Keratinocyte (primary cell): ENCODE data around the gene SCFD1. TPM values are rescaled to one million over a fixed set of nuclear protein-coding genes. Genes with fewer than 3 reads are reported as not detected.

ENCODE experiments used
- DNase-seq: peaks from one replicate; pipeline ENCODE4 v3.0.0-alpha.2; 2011; ENCODE audit warnings: low read depth, missing footprints, low spot score
- FAIRE-seq: peaks from 2 replicates; lab custom pipeline; 2011; peaks lifted over from hg19 to GRCh38; lab: Jason Lieb, UNC
- H2AFZ ChIP-seq: 2 replicates; pipeline ENCODE4 v1.6.0; 2012; ENCODE audit warnings: low read length, control low read depth, inconsistent platforms; ENCODE audit not compliant: control insufficient read depth
- H3K27ac ChIP-seq: 2 replicates; pipeline ENCODE4 v1.5.1; 2011; ENCODE audit warnings: low read length; ENCODE audit not compliant: control insufficient read depth, insufficient read depth
- H3K27me3 ChIP-seq: 3 replicates; pipeline ENCODE4 v1.6.0; 2011; ENCODE audit warnings: low read length; ENCODE audit not compliant: control insufficient read depth, insufficient read depth; ENCODE audit errors: extremely low read depth
- H3K36me3 ChIP-seq, 2 experiments: 2 replicates in 1 of 2; 3 replicates in 1 of 2; pipeline ENCODE4 v1.5.1; 2011; ENCODE audit warnings: low read length in 2 of 2, mild to moderate bottlenecking in 1 of 2; ENCODE audit not compliant: control insufficient read depth in 2 of 2, insufficient read depth in 2 of 2; ENCODE audit errors: extremely low read depth in 1 of 2
- H3K4me1 ChIP-seq: 3 replicates; pipeline ENCODE4 v1.5.1; 2011; ENCODE audit warnings: low read length; ENCODE audit not compliant: control insufficient read depth, insufficient read depth; ENCODE audit errors: extremely low read depth
- H3K4me2 ChIP-seq: 3 replicates; pipeline ENCODE4 v1.6.0; 2011; ENCODE audit warnings: low read depth, low read length; ENCODE audit not compliant: control insufficient read depth, insufficient read depth; ENCODE audit errors: extremely low read depth
- H3K4me3 ChIP-seq, 3 experiments: fragments of 200-600 bp in 1 of 3; sonication (generic) in 1 of 3; 2 replicates in 2 of 3; 3 replicates in 1 of 3; pipeline ENCODE4 v1.5.1; 2011 to 2016; ENCODE audit warnings: low read length in 3 of 3, mild to moderate bottlenecking in 3 of 3, control low read depth in 2 of 3, inconsistent platforms in 1 of 3, low read depth in 1 of 3, mixed read lengths in 1 of 3, mixed run types in 1 of 3, moderate library complexity in 1 of 3; ENCODE audit not compliant: control insufficient read depth in 2 of 3, insufficient read depth in 2 of 3; ENCODE audit errors: extremely low read depth in 1 of 3
- H3K79me2 ChIP-seq: 2 replicates; pipeline ENCODE4 v1.6.0; 2012; ENCODE audit warnings: low read length; ENCODE audit not compliant: control insufficient read depth, insufficient read depth
- H3K9ac ChIP-seq: 3 replicates; pipeline ENCODE4 v1.6.0; 2011; ENCODE audit warnings: low read length; ENCODE audit not compliant: control insufficient read depth, insufficient read depth; ENCODE audit errors: extremely low read depth
- H3K9me1 ChIP-seq: 3 replicates; pipeline ENCODE4 v1.6.0; 2011; ENCODE audit warnings: low read length; ENCODE audit not compliant: control insufficient read depth, insufficient read depth; ENCODE audit errors: extremely low read depth
- H3K9me3 ChIP-seq: 2 replicates; pipeline ENCODE4 v1.5.1; 2012; ENCODE audit warnings: low read depth, low read length; ENCODE audit not compliant: control insufficient read depth
- H4K20me1 ChIP-seq: 3 replicates; pipeline ENCODE4 v1.6.0; 2011; ENCODE audit warnings: low read length; ENCODE audit not compliant: control insufficient read depth, insufficient read depth; ENCODE audit errors: extremely low read depth
- CTCF ChIP-seq, 3 experiments: IDR thresholded peaks in 1 of 3; conservative IDR thresholded peaks in 1 of 3; optimal IDR thresholded peaks in 1 of 3; 2 replicates in 2 of 3; 3 replicates in 1 of 3; pipeline versions ENCODE3 to v1.5.1; 2011; ENCODE audit warnings: low read length in 3 of 3, mild to moderate bottlenecking in 3 of 3, moderate library complexity in 2 of 3, control low read depth in 1 of 3, inconsistent platforms in 1 of 3; ENCODE audit not compliant: insufficient read depth in 2 of 3; ENCODE audit errors: extremely low read depth in 1 of 3
- EZH2 ChIP-seq: IDR thresholded peaks from one replicate; pipeline ENCODE4 v1.6.1; 2012; ENCODE audit warnings: inconsistent platforms, mild to moderate bottlenecking, low read length, moderate library complexity
- dilution Hi-C: fragments of 300-500 bp; cut with MboI; formaldehyde crosslinking; loops from one replicate; pipeline ENCODE4 v1.7.0; 2020; ENCODE audit warnings: low sequenced_read_pairs; ENCODE audit not compliant: extremely low pct_ligation_motif_present
- polyA plus RNA-seq, 5 experiments: library from polyadenylated mRNA; depleted of rRNA in 3 of 5; stranded (reverse) in 3 of 5; stranded (forward) in 1 of 5; unstranded in 1 of 5; fragments of >200 nt; gene quantifications; 1 replicate in 1 of 5; 2 replicates in 3 of 5; 3 replicates in 1 of 5; pipeline versions ENCODE4 v1.2.1 to v1.2.3, GENCODE V29; 2011 to 2012; ENCODE audit warnings: missing spikeins in 2 of 5, low read depth in 1 of 5, low replicate concordance in 1 of 5

SCFD1 gene
- polyA plus RNA-seq, 1 donor (not counting 4 experiments of a cell fraction or from before 2014, with no cell fraction given), result 100 TPM

DNA sequence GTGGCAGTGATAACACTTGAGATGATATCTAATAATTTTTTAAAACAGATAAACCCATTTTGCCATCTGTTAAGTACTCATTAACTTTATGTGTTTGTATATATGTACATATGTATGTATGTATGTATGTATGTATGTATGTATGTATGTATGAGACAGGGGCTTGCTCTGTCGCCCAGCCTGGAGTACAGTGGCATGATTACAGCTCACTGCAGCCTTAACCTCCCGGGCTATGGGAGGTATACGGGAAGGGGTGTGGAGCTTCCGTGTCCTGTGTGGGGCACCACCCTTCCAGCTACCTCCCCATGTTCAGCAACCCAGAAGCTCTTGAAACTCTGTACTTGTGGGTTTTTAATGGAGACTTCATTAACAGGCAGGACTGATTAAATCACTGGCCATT, 116.9 kb downstream of the SCFD1 start:
- H3K79me2 ChIP-seq, result no peaks in the 10 kb centered on the region
- DNase-seq (no peak), FAIRE-seq (no peak)
- no peaks in the 10 kb centered on the region for H3K9me1 ChIP-seq
- no peak overlapping the region for H3K4me2 ChIP-seq
- no peak overlapping the region for H3K9ac ChIP-seq
- H3K27me3 ChIP-seq, result no peaks in the 10 kb centered on the region
- no peaks in the 10 kb centered on the region for H3K4me1 ChIP-seq
- no peak overlapping the region for H3K4me3 ChIP-seq
- H2AFZ ChIP-seq, result no peak overlapping the region
- dilution Hi-C loops, result no loop called here
- peaks cover 3 to 8% of the 10 kb centered on the region in 2 experiments for H3K36me3 ChIP-seq
- no peak overlapping the region for H3K27ac ChIP-seq
- no peaks in the 10 kb centered on the region for H3K9me3 ChIP-seq
- H4K20me1 ChIP-seq, result no peaks in the 10 kb centered on the region
- TF ChIP-seq CTCF (optimal IDR thresholded peaks at IDR 0.05 in 1 of 3, IDR thresholded peaks at IDR 0.05 in 1 of 3, conservative IDR thresholded peaks at IDR 0.05 in 1 of 3; ENCODE audit: extremely low read depth in 1 of 3, insufficient read depth in 2 of 3, low read length in 3 of 3), result no peak
- no peak for TF ChIP-seq EZH2

DNA sequence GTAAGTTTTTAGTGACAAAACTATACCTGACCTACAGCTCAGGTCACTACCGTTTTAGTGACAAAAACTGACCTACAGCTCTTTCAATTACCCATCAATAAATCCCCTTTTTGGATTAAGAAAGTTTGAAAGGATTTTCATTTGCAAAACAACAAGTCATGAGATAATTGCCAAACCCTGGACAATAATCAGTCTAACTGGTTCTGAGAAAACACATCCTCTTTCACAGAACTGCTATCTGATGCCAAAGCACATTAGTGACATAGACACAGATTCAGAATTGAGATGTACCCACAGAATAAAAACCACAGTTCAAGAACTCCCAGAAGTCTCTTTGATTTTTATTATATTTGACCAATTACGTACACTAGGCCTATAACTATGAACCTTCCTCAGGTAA, 126.2 kb downstream of the SCFD1 start:
- Histone ChIP-seq H3K79me2 (no peaks in the 10 kb centered on the region), H3K9ac (no peak overlapping the region), H3K27me3 (no peaks in the 10 kb centered on the region), H3K4me3 (no peak overlapping the region), H4K20me1 (no peaks in the 10 kb centered on the region), H3K4me1 (no peaks in the 10 kb centered on the region), H3K9me1 (no peaks in the 10 kb centered on the region), H3K4me2 (no peak overlapping the region), H3K27ac (no peak overlapping the region), H2AFZ (no peak overlapping the region), H3K36me3 (no peaks in the 10 kb centered on the region), H3K9me3 (no peaks in the 10 kb centered on the region)
- DNase-seq, result no peak
- no peak for FAIRE-seq
- no peak for TF ChIP-seq EZH2
- no peak for TF ChIP-seq CTCF (optimal IDR thresholded peaks at IDR 0.05 in 1 of 3, IDR thresholded peaks at IDR 0.05 in 1 of 3, conservative IDR thresholded peaks at IDR 0.05 in 1 of 3; ENCODE audit: extremely low read depth in 1 of 3, insufficient read depth in 2 of 3, low read length in 3 of 3)
- dilution Hi-C loops, result no loop called here
